8988T (cell line): ENCODE data around the gene SRPX2.

Experiments
- DNase-seq: peaks from one replicate; pipeline ENCODE4 v3.0.0; 2011

The SRPX2 gene, protein sequence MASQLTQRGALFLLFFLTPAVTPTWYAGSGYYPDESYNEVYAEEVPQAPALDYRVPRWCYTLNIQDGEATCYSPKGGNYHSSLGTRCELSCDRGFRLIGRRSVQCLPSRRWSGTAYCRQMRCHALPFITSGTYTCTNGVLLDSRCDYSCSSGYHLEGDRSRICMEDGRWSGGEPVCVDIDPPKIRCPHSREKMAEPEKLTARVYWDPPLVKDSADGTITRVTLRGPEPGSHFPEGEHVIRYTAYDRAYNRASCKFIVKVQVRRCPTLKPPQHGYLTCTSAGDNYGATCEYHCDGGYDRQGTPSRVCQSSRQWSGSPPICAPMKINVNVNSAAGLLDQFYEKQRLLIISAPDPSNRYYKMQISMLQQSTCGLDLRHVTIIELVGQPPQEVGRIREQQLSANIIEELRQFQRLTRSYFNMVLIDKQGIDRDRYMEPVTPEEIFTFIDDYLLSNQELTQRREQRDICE

DNA sequence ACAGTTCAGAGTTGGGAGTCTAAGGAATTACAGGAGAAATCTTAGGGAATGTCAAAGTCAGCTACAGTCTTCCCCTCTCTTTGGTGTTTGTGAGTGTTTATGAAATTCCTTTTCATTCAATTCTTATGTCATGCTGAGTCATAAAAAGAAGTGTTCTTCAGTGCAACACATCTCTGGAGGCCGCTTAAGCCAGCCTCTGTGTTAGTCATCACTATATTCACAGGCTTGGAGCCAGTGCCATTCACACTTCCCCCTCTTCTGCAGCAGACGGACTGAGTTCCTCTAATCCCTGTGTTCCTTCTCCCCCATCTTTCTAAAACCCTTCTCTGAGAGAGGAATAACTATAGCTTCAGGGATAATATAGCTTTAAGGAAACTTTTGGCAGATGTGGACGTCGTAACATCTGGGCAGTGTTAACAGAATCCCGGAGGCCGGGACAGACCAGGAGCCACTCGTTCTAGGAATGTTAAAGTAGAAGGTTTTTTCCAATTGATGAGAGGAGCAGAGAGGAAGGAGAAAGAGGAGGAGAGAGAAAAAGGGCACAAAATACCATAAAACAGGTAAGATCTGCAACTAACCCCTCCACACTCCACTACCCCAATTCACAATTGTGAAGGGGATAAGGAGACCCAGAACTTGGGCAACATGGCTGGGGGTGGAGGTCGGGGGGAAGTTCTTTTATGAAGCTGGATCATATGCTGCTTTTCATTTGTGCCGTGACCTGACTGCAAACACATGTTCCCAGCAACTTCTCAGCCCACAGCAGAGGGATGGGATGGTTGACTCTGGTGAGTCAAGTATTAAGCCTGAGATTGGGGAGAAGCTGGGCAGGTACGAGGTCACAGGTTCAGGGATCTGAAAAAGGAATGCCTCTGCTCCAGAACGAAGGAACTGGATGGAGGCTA lies at the start of gene SRPX2:
SRPX2 (plus strand) TSS at position 244 of the 905 bp plus-strand sequence. CDS start 2,124 bp downstream, outside the sequence.
- no peak for DNase-seq

DNA sequence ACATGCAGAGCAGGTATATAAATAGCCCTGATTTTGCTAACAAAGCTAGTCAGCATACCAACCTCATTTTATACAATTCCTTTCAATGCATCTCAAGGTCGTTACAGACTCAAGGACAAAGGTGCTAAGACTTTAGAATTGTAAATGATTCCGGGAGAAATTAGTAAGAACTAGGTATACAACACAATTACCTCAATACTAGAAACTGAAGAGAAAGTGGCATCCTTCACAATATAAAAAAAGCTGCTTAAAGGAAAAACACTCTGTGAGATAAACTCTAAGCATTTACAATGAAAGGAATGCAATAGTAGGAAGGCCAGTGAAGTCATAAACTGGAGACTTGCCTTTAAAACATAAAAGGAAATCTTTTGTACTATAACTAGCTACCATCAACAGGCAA lies 47.4 kb upstream of the SRPX2 start:
- DNase-seq = no peak

DNA sequence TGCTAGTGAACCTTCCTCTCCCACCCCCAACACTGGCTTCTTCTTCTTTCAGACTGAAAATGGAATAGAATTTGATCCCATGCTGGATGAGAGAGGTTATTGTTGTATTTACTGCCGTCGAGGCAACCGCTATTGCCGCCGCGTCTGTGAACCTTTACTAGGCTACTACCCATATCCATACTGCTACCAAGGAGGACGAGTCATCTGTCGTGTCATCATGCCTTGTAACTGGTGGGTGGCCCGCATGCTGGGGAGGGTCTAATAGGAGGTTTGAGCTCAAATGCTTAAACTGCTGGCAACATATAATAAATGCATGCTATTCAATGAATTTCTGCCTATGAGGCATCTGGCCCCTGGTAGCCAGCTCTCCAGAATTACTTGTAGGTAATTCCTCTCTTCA lies 44.5 kb upstream of the SRPX2 start:
- DNase-seq = no peak

DNA sequence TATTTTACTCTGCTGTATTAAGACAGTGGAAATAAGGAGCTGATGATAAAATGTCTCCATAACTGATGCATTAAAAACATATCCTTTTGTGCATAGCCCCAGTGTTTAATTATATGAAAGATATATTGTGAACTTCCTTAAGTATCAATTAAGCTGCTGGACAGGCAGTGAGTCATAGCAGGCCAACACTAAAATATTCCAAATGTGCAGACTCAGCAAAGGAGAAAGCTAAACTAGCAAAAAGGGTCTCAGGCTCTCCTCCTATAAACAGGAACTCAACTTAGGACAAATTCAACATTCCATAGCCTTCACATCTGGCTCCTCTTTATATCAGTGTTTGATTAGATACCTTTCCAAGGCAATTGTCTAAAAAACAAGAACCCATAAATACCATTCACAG lies 43.7 kb upstream of the SRPX2 start:
- DNase-seq = no peak

DNA sequence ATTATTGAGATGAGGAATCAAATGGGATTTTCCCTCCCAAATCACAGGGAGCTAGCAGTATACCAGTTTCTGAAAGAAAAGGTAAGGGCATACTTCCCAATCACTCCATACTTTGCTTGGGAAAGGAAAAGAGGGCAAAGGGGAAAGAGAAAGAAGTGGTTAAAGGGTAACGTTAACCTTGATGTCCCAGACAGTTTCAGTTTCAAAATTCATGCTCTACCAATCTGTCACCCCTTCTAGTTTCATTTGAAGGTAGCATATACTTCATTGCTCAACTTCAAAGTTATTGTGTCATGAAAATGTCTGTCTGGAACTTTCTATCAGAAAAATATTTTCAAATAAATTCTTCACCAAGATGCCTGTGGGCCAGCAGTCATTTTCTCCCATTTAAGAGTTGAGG lies 43.2 kb upstream of the SRPX2 start:
- DNase-seq = no peak

DNA sequence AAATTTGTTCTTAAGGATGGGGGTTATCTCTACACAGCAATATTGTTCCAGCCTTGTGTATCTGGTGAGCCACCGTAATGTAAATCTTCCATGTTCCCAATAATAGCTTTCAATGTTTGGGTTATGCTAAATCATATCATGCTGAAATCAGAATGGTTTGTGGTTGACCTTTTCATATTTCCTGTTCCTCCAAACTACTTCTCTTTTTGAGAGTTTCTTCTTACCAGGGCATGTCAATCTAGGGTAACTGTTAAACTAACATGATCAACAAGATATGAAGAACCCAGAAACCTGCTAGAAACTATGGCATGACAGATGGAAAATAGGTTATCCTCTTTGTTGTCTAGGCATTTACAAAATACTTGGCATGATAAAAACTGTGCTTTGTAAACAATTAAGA lies 37.2 kb upstream of the SRPX2 start:
- no peak for DNase-seq

DNA sequence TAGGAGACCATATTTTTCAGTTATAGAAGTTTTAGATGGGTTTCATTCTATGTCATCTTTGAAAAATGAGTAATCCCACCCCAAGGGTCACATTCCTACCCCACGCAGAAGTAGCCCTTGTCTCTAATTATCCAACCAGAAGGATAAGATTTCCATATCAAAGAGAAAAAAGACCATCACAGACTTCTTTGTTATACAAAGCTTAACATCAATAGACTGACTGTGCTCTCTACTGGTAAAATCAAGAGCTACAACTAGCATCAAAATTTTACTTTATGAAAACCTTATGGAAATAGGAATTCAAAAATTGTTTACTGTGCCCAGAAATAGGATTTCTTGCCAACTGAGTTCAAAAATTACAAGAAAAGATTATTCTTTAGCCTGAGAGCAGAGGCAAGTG lies 34.4 kb upstream of the SRPX2 start:
- no peak for DNase-seq

DNA sequence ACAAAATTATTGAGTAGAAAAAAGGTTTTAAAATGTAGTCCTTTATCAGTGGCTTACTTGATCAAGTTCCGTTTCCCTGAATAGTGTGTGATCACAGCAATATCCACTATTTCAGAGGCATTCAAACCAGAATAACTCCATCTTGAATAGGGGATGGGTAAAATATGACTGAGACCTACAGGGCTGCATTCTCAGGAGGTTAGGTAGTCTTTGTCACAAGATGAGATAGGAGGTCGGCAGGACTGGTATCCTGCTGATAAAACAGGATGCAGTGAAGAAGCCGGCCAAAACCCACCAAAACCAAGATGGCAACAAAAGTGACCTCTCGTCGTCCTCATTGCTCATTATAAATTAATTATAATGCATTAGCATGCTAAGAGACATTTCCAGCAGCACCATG lies 32.0 kb upstream of the SRPX2 start:
- no peak for DNase-seq

DNA sequence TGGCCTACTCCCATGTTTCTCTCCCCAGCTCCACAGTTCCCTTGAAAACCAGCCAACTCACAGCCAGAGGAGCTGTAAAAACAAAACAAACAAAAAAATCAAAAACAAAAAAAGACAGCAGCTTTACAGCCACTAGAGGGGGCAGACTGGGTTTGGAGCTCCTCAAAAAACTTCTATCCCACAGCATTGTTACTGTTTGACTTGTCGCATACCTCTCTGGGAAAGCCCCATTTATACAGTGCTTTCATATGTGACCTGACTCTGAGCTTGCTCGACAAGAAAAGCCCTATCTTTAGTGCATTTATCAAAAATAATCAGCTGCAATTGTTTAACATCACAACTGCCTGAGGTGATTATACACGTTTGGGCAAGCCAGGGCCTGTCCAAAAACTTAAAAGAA lies 29.0 kb upstream of the SRPX2 start:
- DNase-seq = no peak

DNA sequence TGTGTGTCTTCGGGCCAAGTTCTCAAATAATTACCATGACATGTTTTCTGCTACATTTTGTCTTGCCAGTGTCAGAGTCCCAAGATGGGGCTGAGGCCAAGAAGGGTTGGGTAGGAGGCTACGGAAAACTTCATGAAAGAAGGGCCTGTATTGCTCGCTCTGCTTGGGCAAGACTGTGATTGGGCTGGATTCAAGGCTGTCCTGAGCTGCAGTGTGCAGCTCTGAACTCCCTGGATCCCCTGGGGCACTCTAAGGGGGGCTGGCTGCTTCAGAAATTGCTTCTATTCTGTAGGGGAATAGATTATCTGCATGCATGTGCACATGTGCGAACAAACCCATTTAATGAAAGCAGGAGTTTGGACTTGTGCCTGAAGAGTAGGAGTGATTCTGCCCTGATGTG lies 21.0 kb upstream of the SRPX2 start:
- no peak for DNase-seq

DNA sequence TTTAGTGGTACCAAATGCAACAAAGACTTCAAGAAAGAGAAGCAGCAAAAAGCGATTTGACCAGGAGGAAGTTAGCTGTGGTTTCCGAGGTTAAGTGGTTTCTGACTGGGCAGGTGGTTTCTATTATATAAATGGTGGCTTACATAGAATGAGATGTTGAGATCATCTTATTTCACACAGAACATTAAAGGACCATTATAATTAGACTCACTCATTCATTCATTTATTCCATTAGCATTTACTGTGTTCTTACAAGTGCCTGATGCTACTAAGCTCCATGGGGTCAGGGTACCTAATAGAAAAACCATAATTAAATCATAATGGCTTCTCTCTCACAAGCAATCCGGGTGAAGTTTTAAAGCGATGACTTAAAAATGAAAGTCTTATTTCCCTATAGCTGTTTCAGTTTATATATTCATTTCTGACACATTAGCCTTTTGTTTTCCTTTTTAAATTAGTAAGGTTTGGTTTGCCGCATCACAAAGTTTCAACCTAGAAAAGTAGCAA lies 18.0 kb upstream of the SRPX2 start:
- DNase-seq = no peak

DNA sequence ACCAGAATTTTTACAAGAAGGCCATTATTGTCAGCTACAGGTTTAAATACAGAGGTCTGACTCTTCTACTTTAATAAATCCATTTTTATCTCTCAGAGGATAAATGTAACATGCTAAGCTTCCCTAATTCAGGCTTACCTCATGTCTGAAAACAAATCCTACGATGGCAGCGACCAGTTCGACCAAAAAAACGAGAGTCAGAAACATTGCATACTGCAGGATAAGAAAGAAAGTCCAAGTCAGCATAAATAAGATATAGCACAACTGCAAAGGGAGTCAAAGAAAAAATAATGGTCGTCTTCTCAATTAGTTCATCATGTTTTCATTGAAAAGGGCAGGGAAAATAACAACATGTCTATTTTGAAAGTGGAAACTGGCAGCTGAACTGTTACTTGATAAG lies 9.0 kb upstream of the SRPX2 start:
- no peak for DNase-seq

DNA sequence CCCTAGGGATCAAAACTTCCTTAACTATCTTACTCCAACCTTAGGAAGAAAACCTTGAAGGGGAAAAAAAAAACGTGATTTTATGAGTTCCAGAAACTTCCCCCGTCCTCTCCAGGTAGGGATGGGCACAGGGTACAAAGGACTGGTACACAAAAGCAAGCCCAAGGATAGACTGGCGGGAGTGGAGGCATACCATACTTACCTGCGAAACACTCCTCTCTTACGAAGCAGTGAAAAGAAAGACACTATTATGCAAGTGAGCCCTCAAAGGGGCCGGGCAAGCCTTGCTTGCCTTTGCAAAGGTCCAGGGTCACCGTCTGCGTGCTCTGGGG lies 8.0 kb upstream of the SRPX2 start:
- DNase-seq = no peak

DNA sequence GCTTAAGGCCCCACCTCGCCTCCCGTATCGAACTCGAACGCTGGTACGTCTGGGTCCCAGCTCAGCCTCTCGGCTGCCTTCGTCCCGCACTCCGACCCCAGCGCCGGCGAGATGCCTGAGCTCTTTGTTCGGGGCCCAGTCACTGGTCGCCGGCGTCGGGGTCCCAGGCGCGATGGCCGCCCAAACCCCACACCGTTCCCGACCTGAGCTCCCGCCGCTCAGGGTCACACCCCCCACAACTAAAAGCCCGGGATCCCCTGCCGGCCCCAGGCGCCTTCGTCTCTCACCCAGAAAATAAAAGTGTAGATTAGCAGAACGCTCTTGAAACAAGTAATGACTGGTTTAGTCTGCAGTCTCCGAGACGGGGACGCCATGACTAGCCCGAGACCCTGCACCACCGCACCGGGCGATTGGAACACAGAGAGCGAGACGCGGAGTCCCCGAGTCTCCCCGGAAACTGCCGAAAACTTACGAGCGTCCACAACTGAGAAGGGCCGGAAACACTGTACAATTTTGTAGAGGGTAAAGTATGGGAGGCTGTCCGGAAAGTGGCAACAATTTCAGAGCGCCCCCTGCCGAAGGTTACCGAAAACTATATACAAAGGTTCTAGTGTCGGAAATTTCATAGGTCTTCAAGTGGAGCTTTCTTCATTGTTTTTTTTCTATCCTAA lies 7.5 kb upstream of the SRPX2 start, which contains the start of gene TSPAN6:
TSPAN6 (minus strand) TSS at position 486 of the 671 bp plus-strand sequence; CDS start at position 374, 112 bp downstream.
- DNase-seq = peak; percentile 27

DNA sequence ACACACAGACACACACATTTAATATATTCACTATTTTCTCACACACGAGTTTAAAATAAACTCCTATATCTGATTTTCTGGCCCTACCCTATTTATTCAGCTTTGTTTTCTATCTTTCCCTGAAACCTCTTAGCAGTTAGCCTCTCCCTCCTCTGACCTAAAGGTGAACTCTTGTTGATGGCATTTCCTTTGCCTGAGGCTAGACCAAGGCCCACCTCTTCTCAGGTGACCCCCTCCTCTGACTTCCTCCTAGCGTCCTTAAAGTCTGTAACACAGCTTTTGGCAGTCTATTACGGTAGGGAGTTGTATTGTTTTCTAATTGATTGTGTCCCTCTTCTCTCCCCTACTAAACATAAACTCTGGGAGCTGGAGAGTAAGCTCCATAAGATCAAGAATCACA lies 1.7 kb upstream of the SRPX2 start:
- no peak for DNase-seq

DNA sequence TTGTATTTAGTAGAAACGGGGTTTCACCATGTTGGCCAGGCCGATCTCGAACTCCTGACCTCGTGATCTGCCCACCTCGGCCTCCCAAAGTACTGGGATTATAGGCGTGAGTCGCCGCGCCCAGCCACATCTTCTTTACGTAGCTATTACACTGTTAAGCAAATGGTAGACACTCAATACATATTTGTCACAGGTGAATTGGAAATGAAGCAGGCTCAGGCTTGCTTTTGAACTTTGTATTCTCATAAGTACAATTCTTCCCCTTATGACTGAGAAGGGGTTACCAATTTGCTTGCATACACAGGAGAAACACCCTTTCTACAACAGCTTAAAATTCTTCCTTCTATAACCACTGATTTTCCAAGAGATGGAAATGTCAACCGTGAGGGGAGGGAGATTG lies 787 bp upstream of the SRPX2 start:
- DNase-seq = no peak

DNA sequence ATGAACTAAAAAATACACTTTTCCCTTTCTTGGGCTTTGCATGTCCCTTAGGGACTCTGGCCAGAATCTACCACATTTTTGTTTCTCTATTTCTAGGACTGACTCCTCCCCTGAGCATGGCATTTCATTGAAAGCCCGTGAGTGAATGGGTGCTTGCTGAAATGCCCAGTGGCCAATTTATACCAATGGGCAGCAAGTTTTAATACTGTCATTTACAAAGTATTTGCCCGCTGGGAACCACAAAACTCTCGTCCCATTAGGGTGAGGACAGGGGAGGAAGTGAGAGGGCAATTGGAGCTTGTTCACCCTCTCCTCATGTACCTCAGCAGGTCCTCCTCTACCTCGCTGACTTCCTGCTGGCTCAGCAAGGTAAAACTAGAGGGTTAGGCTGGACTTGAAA lies 1.1 kb downstream of the SRPX2 start:
- no peak for DNase-seq

DNA sequence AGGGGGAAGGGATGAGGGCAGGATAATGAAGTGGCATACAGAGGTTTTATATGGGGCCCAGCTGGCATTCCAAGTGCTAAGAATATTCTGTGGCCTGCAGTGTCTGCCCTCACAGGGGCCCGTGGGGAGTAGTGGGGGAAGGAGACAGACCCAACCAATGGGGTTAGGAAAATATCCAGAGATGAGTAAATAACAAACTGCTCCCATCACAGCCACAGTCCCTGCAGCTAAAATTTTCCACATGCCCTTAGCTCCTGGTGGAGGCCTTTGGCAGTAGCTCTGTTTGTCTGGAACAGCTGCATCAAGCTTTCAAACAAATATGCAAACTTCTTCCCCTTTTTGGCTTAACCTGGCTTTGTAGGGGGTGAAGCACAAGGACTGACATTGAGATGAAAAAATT lies 3.1 kb downstream of the SRPX2 start:
- DNase-seq = no peak

DNA sequence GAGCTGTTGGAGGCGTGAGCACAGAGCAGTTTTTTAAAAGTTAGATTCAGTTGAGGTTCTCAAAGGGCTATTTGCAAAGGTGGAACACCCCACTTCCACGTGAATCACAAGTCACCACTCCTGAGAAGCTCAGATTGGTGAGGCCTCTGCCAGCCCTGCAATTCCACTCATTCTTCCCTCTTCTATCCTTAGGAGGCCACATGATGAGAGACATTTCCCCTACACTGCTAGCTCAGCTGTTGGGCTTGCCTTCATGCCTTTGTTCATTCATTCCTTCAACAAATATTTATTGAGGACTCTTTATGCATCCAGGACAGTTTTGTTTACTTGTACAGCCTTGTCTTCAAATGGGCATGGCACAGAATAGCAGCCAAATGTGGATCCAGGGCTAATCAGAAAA lies 3.7 kb downstream of the SRPX2 start:
- no peak for DNase-seq

DNA sequence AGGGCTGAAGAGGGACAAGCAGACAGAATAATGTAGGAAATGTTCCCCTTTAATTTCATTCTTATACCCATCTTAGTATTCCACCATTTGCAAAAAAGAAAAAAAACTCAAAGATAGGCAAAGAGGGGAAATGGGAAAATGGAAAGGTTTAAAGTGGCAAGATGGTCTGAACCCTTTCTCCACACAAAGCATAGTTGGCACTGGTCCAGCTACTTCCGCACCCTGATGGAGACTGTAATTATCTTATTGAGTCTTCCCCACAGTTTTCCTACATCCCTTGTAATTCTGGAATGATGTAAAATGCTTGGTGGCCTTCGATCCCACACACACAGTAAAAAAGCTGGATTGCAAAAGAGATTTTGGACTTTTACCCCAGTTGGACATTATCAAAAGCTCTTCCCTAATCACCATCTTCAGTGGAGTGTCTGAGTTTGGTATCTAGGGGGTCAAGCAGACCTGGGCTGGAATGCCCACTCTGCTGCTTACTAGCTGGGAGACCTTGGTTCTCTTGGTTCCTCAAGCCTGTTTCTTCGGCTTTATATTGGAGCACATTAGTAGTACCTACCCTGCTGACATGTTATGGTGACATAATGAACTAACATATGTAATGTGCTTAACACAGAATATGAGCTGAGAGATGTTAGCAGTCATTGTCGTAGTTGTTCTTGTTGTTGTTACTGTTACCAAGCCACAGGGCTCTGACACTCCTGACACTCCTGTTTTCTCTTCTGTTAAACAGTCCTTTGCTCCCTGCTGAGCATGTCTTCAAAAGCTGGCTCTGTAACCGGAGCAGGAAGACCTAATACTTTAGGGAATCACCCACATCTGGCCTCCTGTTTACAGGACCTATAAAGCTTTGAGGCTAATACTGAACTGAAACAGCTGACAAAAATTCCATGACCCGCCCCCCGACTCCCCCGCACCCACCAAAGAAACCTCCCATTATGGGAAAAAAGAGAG lies 4.7 kb downstream of the SRPX2 start:
- no peak for DNase-seq

DNA sequence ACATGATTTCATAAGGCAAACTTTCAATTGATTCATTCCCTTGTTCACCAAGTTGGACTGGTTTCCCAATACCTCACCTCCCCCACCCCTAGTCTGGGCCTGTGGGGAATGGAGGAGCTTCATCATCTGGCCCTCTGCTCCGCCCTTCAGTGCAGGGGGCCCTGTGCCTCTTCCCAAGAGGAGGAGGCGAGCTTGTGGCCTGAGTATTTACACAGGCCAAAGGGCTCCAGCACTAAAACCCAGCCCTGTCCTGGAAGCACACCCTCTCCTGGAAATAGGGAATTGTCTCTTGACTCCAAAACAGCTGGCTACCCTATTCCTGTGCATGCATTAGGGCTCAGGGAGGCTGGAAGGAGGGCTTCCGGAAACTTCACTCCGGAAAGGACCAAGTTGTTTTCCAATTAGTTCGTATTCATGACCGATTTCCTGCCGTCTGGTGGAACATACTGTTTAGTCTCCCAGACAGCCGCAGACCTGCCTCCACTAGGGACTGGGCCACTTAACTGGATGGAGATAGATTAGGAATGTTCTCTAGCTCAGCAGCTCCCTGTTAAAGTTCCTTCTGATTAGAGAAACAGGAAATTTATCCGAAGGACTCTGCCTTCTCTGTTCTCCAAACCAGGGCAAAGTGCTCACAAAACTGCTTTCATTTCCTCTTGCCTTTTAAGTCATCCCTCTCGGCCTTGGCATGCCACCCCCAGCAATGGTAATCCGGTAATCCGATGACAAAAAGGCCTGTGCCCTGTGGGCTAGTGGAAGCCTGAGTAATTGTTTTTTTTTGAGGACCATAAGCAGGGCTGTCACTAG lies 5.8 kb downstream of the SRPX2 start:
- DNase-seq = no peak
